Measurements from ENCODE around the gene NFATC2.
"Not testable (repeated sequence)": the region's sequence is repeated elsewhere in the genome, so short reads cannot be mapped to it uniquely, and the experiment has no call there.

Gene NFATC2

GRCh38 chr20:51463998-51464397 is 78.5 kb downstream of the NFATC2 start:
- Histone ChIP-seq H3K27ac (ENCODE audit: insufficient read depth in 1 of 2, low read depth in 1 of 2, low read length in 2 of 2, poor library complexity in 1 of 2, severe bottlenecking in 2 of 2) (peak overlapping the region in 1 of 2 experiments; percentile 21), H3K4me3 (ENCODE audit: control insufficient read depth in 1 of 7, extremely low read depth in 1 of 7, insufficient read depth in 4 of 7, low read depth in 2 of 7, low read length in 6 of 7) (no peak overlapping the region), H3K9me3 (ENCODE audit: control extremely low read depth in 1 of 5, control insufficient read depth in 4 of 5, insufficient read depth in 2 of 5, low read depth in 1 of 5, low read length in 4 of 5) (no peaks in the 10 kb centered on the region), H3K36me3 (ENCODE audit: control insufficient read depth in 4 of 4, insufficient read depth in 4 of 4, low read length in 3 of 4) (peaks cover 2 to 81% (median 42%) of the 10 kb centered on the region in 4 experiments), H3K27me3 (replicated peaks in 2 of 5; ENCODE audit: control insufficient read depth in 4 of 5, insufficient read depth in 5 of 5, low read length in 4 of 5) (no peaks in the 10 kb centered on the region), H3K4me1 (ENCODE audit: control extremely low read depth in 1 of 4, control insufficient read depth in 4 of 4, insufficient read depth in 4 of 4, low read length in 3 of 4) (peaks cover 0 to 2% (median 0%) of the 10 kb centered on the region in 4 experiments)
- 98% methylated on average over 5 of the region's 9 CpGs for WGBS (ENCODE audit: insufficient coverage)
- CTCF ChIA-PET: interaction anchor here (1.0 kb wide), 1 partner anchor 19 kb away, joined by 3 read pairs; no protein-coding TSS in a partner anchor
- DNase-seq: no peak
- POLR2A ChIA-PET: no interaction called here

- CTCF ChIA-PET: no interaction called here
- no peak overlapping the region for H3K4me3 ChIP-seq (ENCODE audit: control insufficient read depth in 1 of 7, extremely low read depth in 1 of 7, insufficient read depth in 4 of 7, low read depth in 2 of 7, low read length in 6 of 7)
- POLR2A ChIA-PET: no interaction called here
- H3K27ac ChIP-seq (ENCODE audit: insufficient read depth in 1 of 2, low read depth in 1 of 2, low read length in 2 of 2, poor library complexity in 1 of 2, severe bottlenecking in 2 of 2): peak overlapping the region in 1 of 2 experiments; percentile 21
- DNase-seq: no peak
- H3K4me1 ChIP-seq (ENCODE audit: control extremely low read depth in 1 of 4, control insufficient read depth in 4 of 4, insufficient read depth in 4 of 4, low read length in 3 of 4): peaks cover 0 to 2% (median 0%) of the 10 kb centered on the region in 4 experiments
- peaks cover 2 to 81% (median 42%) of the 10 kb centered on the region in 4 experiments for H3K36me3 ChIP-seq (ENCODE audit: control insufficient read depth in 4 of 4, insufficient read depth in 4 of 4, low read length in 3 of 4)
- no peaks in the 10 kb centered on the region for H3K9me3 ChIP-seq (ENCODE audit: control extremely low read depth in 1 of 5, control insufficient read depth in 4 of 5, insufficient read depth in 2 of 5, low read depth in 1 of 5, low read length in 4 of 5)
- WGBS (ENCODE audit: insufficient coverage): 97% methylated on average over 6 of the region's 8 CpGs
- H3K27me3 ChIP-seq (replicated peaks in 2 of 5; ENCODE audit: control insufficient read depth in 4 of 5, insufficient read depth in 5 of 5, low read length in 4 of 5): no peaks in the 10 kb centered on the region
Measured at GRCh38 chr20:51463560-51463959, 79.0 kb downstream of the NFATC2 start.

DNA sequence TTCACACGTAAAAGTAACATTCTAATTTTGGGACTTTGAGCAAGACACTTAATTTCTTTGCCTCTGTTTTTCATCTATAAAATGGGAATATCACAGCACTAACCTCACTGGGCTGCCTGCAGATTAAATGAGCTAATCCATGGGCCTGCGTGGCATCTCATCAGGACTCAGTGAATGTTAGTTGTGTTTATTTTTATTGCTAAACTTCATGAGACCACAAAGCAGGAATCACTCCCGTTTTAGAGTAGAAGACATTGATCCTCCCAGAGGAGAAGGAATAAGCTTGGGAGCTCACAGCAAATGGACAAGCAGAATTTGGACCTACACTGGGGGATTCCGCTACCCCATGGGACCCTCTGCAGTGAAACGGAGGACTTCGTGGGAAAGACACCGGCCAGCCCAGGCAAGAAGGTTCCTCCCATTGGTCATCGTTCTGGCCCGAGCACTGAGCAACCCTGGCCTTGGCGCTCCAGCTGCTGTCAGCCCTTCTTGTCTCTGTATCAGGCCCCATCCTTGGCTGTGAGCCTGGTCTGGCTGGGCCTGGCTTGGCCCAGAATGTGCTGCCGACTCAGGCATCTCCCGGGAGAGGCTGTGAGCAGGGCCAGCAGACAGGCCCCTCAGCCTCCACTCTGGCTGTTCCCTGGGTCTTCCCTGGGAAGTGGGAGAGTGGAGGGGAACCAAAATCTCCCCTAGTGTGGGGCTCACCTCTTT is 79.8 kb downstream of the NFATC2 start:
- ChIA-PET POLR2A (no interaction called here), CTCF (no interaction called here)
- peaks cover 2 to 75% (median 38%) of the 10 kb centered on the region in 4 experiments for H3K36me3 ChIP-seq (ENCODE audit: control insufficient read depth in 4 of 4, insufficient read depth in 4 of 4, low read length in 3 of 4)
- DNase-seq: no peak
- H3K27me3 ChIP-seq (replicated peaks in 2 of 5; ENCODE audit: control insufficient read depth in 4 of 5, insufficient read depth in 5 of 5, low read length in 4 of 5): no peaks in the 10 kb centered on the region
- H3K4me3 ChIP-seq (ENCODE audit: control insufficient read depth in 1 of 7, extremely low read depth in 1 of 7, insufficient read depth in 4 of 7, low read depth in 2 of 7, low read length in 6 of 7): no peak overlapping the region
- peaks cover 0 to 2% (median 0%) of the 10 kb centered on the region in 4 experiments for H3K4me1 ChIP-seq (ENCODE audit: control extremely low read depth in 1 of 4, control insufficient read depth in 4 of 4, insufficient read depth in 4 of 4, low read length in 3 of 4)
- H3K9me3 ChIP-seq (ENCODE audit: control extremely low read depth in 1 of 5, control insufficient read depth in 4 of 5, insufficient read depth in 2 of 5, low read depth in 1 of 5, low read length in 4 of 5): no peaks in the 10 kb centered on the region
- no peak overlapping the region for H3K27ac ChIP-seq (ENCODE audit: insufficient read depth in 1 of 2, low read depth in 1 of 2, low read length in 2 of 2, poor library complexity in 1 of 2, severe bottlenecking in 2 of 2)
- 99% methylated on average over 8 of the region's 12 CpGs for whole genome bisulfite sequencing (ENCODE audit: insufficient coverage)

DNA sequence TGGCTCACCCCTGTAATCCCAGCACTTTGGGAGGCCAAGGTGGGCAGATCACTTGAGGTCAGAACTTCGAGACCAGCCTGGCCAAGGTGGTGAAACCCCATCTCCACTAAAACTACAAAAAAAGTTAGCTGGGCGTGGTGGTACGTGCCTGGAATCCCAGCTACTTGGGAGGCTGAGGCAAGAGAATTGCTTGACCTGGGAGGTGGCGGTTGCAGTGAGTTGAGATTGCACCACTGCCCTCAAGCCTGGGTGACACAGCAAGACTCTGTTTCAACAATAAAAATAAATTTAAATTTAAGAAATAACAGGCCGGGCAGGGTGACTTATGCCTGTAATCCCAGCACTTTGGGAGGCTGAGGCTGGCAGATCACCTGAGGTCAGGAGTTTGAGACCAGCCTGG is 80.7 kb downstream of the NFATC2 start:
- peaks cover 2 to 71% (median 40%) of the 10 kb centered on the region in 4 experiments for H3K36me3 ChIP-seq (ENCODE audit: control insufficient read depth in 4 of 4, insufficient read depth in 4 of 4, low read length in 3 of 4)
- H3K27ac ChIP-seq (ENCODE audit: insufficient read depth in 1 of 2, low read depth in 1 of 2, low read length in 2 of 2, poor library complexity in 1 of 2, severe bottlenecking in 2 of 2); H3K4me3 ChIP-seq (ENCODE audit: control insufficient read depth in 1 of 7, extremely low read depth in 1 of 7, insufficient read depth in 4 of 7, low read depth in 2 of 7, low read length in 6 of 7); H3K4me1 ChIP-seq (ENCODE audit: control extremely low read depth in 1 of 4, control insufficient read depth in 4 of 4, insufficient read depth in 4 of 4, low read length in 3 of 4); H3K9me3 ChIP-seq (ENCODE audit: control extremely low read depth in 1 of 5, control insufficient read depth in 4 of 5, insufficient read depth in 2 of 5, low read depth in 1 of 5, low read length in 4 of 5); DNase-seq; H3K27me3 ChIP-seq (replicated peaks in 2 of 5; ENCODE audit: control insufficient read depth in 4 of 5, insufficient read depth in 5 of 5, low read length in 4 of 5); POLR2A ChIA-PET: not testable (repeated sequence)
- CTCF ChIA-PET: interaction anchor here (1.2 kb wide), 1 partner anchor 81 kb away, joined by 3 read pairs; the partner anchor contains the start of gene NFATC2
- WGBS (ENCODE audit: insufficient coverage): 92% methylated on average over 2 of the region's 5 CpGs

- CTCF ChIA-PET: interaction anchor here (1.2 kb wide), 1 partner anchor 81 kb away, joined by 3 read pairs; the partner anchor contains the start of gene NFATC2
Measured at GRCh38 chr20:51461306-51461705, 81.2 kb downstream of the NFATC2 start.

DNA sequence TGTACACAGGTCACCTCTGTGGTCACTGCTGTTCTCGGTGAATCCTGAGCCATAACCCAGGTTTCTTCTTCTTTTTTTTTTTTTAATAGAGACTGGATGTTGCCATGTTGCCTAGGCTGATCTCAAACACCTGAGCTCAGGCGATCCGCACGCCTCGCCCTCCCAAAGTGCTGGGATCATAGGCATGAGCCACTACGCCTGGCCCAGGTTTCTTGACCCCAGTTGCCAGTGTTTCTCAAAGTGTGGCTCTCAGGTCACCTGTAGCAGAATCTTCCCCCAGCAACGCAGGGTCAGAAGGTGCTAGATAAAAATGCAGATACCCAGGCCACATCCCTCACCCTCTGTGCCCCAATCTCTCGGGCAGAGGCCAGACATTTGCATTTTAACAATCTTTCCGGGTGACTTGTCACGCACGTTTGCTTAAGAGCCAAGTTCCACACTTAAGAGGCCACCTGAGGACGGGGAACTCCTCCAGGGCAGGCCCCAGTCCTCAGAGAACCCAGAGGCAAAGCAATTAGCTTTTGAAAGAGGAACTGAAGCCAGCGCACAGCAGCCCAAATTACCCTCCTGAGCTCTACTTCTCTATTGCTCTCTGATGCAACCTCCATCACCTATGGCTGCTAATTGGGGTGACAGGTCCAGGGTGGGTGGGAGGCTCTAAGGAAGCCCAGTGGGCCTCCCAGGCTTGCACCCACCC is 81.8 kb downstream of the NFATC2 start:
- ChIA-PET CTCF (interaction anchor here (1.2 to 1.8 kb wide), 2 partner anchors 11 to 82 kb away, joined by 3 to 6 read pairs; partner anchors contain the start of gene NFATC2), POLR2A (interaction anchor here (0.6 kb wide), 1 partner anchor 666 kb away, joined by 4 read pairs; no protein-coding TSS in a partner anchor)
- no peak overlapping the region for H3K4me3 ChIP-seq (ENCODE audit: control insufficient read depth in 1 of 7, extremely low read depth in 1 of 7, insufficient read depth in 4 of 7, low read depth in 2 of 7, low read length in 6 of 7)
- peak in 2 of 3 donors; percentile 20 to 33 for DNase-seq
- 91% methylated on average over 12 of the region's 13 CpGs for WGBS (ENCODE audit: insufficient coverage)
- H3K36me3 ChIP-seq (ENCODE audit: control insufficient read depth in 4 of 4, insufficient read depth in 4 of 4, low read length in 3 of 4): peaks cover 2 to 64% (median 39%) of the 10 kb centered on the region in 4 experiments
- no peaks in the 10 kb centered on the region for H3K9me3 ChIP-seq (ENCODE audit: control extremely low read depth in 1 of 5, control insufficient read depth in 4 of 5, insufficient read depth in 2 of 5, low read depth in 1 of 5, low read length in 4 of 5)
- H3K27me3 ChIP-seq (replicated peaks in 2 of 5; ENCODE audit: control insufficient read depth in 4 of 5, insufficient read depth in 5 of 5, low read length in 4 of 5): no peaks in the 10 kb centered on the region
- peaks cover 0 to 12% (median 5%) of the 10 kb centered on the region in 4 experiments for H3K4me1 ChIP-seq (ENCODE audit: control extremely low read depth in 1 of 4, control insufficient read depth in 4 of 4, insufficient read depth in 4 of 4, low read length in 3 of 4)
- H3K27ac ChIP-seq (ENCODE audit: insufficient read depth in 1 of 2, low read depth in 1 of 2, low read length in 2 of 2, poor library complexity in 1 of 2, severe bottlenecking in 2 of 2): no peak overlapping the region

More at GRCh38 chr20:51461306-51461705, 81.2 kb downstream of the NFATC2 start:
- H3K4me3 ChIP-seq (ENCODE audit: control insufficient read depth in 1 of 7, extremely low read depth in 1 of 7, insufficient read depth in 4 of 7, low read depth in 2 of 7, low read length in 6 of 7): no peak overlapping the region
- peaks cover 2 to 67% (median 41%) of the 10 kb centered on the region in 4 experiments for H3K36me3 ChIP-seq (ENCODE audit: control insufficient read depth in 4 of 4, insufficient read depth in 4 of 4, low read length in 3 of 4)
- WGBS (ENCODE audit: insufficient coverage): 95% methylated on average over 7 of the region's 8 CpGs
- H3K9me3 ChIP-seq (ENCODE audit: control extremely low read depth in 1 of 5, control insufficient read depth in 4 of 5, insufficient read depth in 2 of 5, low read depth in 1 of 5, low read length in 4 of 5): no peaks in the 10 kb centered on the region
- no peak for DNase-seq
- H3K27ac ChIP-seq (ENCODE audit: insufficient read depth in 1 of 2, low read depth in 1 of 2, low read length in 2 of 2, poor library complexity in 1 of 2, severe bottlenecking in 2 of 2): no peak overlapping the region
- no peaks in the 10 kb centered on the region for H3K27me3 ChIP-seq (replicated peaks in 2 of 5; ENCODE audit: control insufficient read depth in 4 of 5, insufficient read depth in 5 of 5, low read length in 4 of 5)
- H3K4me1 ChIP-seq (ENCODE audit: control extremely low read depth in 1 of 4, control insufficient read depth in 4 of 4, insufficient read depth in 4 of 4, low read length in 3 of 4): peaks cover 0 to 10% (median 5%) of the 10 kb centered on the region in 4 experiments
- POLR2A ChIA-PET: no interaction called here

Measured in common myeloid progenitor, CD34-positive (primary cell).